ENCODE results near the gene UGT2B7. TPM values are rescaled to one million over a fixed set of nuclear protein-coding genes. Genes with fewer than 3 reads are reported as not detected.

Gene UGT2B7
- total and polyA plus RNA-seq, 2 of the 13 experiments (the other 11 are each of a cell fraction or from before 2014, with no cell fraction given), result 26.8 to 41.8 TPM

- TF ChIP-seq BHLHE40 (IDR thresholded peaks at IDR 0.05; ENCODE audit: low read length) (no peak), HNF4A (CRISPR knock-in tag; IDR thresholded peaks at IDR 0.05) (peak; percentile 81), KDM1A (CRISPR knock-in tag; IDR thresholded peaks at IDR 0.05) (peak; percentile 18; the same call in 1 of the 2 replicates), ZNF44 (CRISPR knock-in tag; IDR thresholded peaks at IDR 0.05) (no peak), HMG20A (CRISPR knock-in tag; IDR thresholded peaks at IDR 0.05; ENCODE audit: borderline replicate concordance) (0 out of 2 replicates have a peak, but pooled peaks have one; percentile 81), POGZ (CRISPR knock-in tag; IDR thresholded peaks at IDR 0.05) (peak; percentile 83), GATA4 (IDR thresholded peaks at IDR 0.05; ENCODE audit: borderline replicate concordance, low read depth) (peak; percentile 90; the same call in 1 of the 2 replicates), ZFP36 (IDR thresholded peaks at IDR 0.05; ENCODE audit: borderline replicate concordance, low read depth, low read length, partially characterized antibody) (no peak), SOX5 (CRISPR knock-in tag; IDR thresholded peaks at IDR 0.05; ENCODE audit: borderline replicate concordance) (peak; percentile 88), ATAD3A (CRISPR knock-in tag; IDR thresholded peaks at IDR 0.05) (no peak), ZXDC (CRISPR knock-in tag; IDR thresholded peaks at IDR 0.05) (no peak), RERE (CRISPR knock-in tag; IDR thresholded peaks at IDR 0.05; ENCODE audit: low read depth) (peak; percentile 61; the same call in 1 of the 2 replicates), ZMYM4 (CRISPR knock-in tag; IDR thresholded peaks at IDR 0.05) (peak; percentile 63), MED8 (CRISPR knock-in tag; IDR thresholded peaks at IDR 0.05; ENCODE audit: insufficient replicate concordance) (peak; percentile 29), TAF1 (CRISPR knock-in tag; IDR thresholded peaks at IDR 0.05) (0 out of 2 replicates have a peak, but pooled peaks have one; percentile 32), TEAD3 (CRISPR knock-in tag; optimal IDR thresholded peaks at IDR 0.05; ENCODE audit: borderline replicate concordance) (peak; percentile 66), ZFP1 (CRISPR knock-in tag; IDR thresholded peaks at IDR 0.05) (peak; percentile 45; the same call in 1 of the 2 replicates), MEF2D (CRISPR knock-in tag; IDR thresholded peaks at IDR 0.05) (0 out of 2 replicates have a peak, but pooled peaks have one; percentile 27), ISL2 (CRISPR knock-in tag; IDR thresholded peaks at IDR 0.05) (peak; percentile 94), ZNF580 (CRISPR knock-in tag; IDR thresholded peaks at IDR 0.05; ENCODE audit: borderline replicate concordance, low read depth) (0 out of 2 replicates have a peak, but pooled peaks have one; percentile 65), NCOR1 (IDR thresholded peaks at IDR 0.05; ENCODE audit: borderline replicate concordance, low read length) (peak; percentile 66; the same call in 1 of the 2 replicates), TBX3 (IDR thresholded peaks at IDR 0.05; ENCODE audit: borderline replicate concordance) (peak; percentile 71; the same call in 1 of the 2 replicates), AHR (CRISPR knock-in tag; IDR thresholded peaks at IDR 0.05) (no peak), ZNF615 (CRISPR knock-in tag; IDR thresholded peaks at IDR 0.05; ENCODE audit: borderline replicate concordance) (no peak), TARDBP (CRISPR knock-in tag; IDR thresholded peaks at IDR 0.05) (peak; percentile 79)
Observed at GRCh38 chr4:69096111-69096656, at the start of gene UGT2B7 (continued).
